ENCODE data around the gene GAA.

Gene GAA

GRCh38 chr17:80101011-80101945, at the start of gene GAA:
Gene GAA, plus strand, starts transcription at chr17:80101581. Its CDS starts 3,006 bp downstream, at chr17:80104587.
- DNase-seq (ENCODE audit: low read depth): peak; percentile 89

- DNase-seq (ENCODE audit: low read depth): no peak
Measured at GRCh38 chr17:80051681-80052080, 49.7 kb upstream of the GAA start.

GRCh38 chr17:80053102-80053501, 48.3 kb upstream of the GAA start:
- DNase-seq (ENCODE audit: low read depth): no peak

GRCh38 chr17:80055597-80055996, 45.8 kb upstream of the GAA start:
- no peak for DNase-seq (ENCODE audit: low read depth)

GRCh38 chr17:80058311-80058955, 42.9 kb upstream of the GAA start:
- no peak for DNase-seq (ENCODE audit: low read depth)

GRCh38 chr17:80060644-80061043, 40.7 kb upstream of the GAA start:
- DNase-seq (ENCODE audit: low read depth): no peak

- no peak for DNase-seq (ENCODE audit: low read depth)
Measured at GRCh38 chr17:80061421-80061820, 40.0 kb upstream of the GAA start.

GRCh38 chr17:80063830-80064585, 37.4 kb upstream of the GAA start:
- no peak for DNase-seq (ENCODE audit: low read depth)

GRCh38 chr17:80064696-80065095, 36.7 kb upstream of the GAA start:
- DNase-seq (ENCODE audit: low read depth): no peak

- no peak for DNase-seq (ENCODE audit: low read depth)
Measured at GRCh38 chr17:80065478-80066170, 35.8 kb upstream of the GAA start.

- no peak for DNase-seq (ENCODE audit: low read depth)
Measured at GRCh38 chr17:80067393-80067986, 33.9 kb upstream of the GAA start.

- no peak for DNase-seq (ENCODE audit: low read depth)
Measured at GRCh38 chr17:80068301-80069222, 32.8 kb upstream of the GAA start.

GRCh38 chr17:80070375-80071115, 30.8 kb upstream of the GAA start:
- no peak for DNase-seq (ENCODE audit: low read depth)

GRCh38 chr17:80071116-80071841, 30.1 kb upstream of the GAA start:
- DNase-seq (ENCODE audit: low read depth): no peak

- DNase-seq (ENCODE audit: low read depth): no peak
Measured at GRCh38 chr17:80072410-80072809, 29.0 kb upstream of the GAA start.

- DNase-seq (ENCODE audit: low read depth): no peak
Measured at GRCh38 chr17:80080081-80080480, 21.3 kb upstream of the GAA start.

GRCh38 chr17:80081596-80081995, 19.8 kb upstream of the GAA start:
- no peak for DNase-seq (ENCODE audit: low read depth)

GRCh38 chr17:80082403-80083135, 18.8 kb upstream of the GAA start:
- DNase-seq (ENCODE audit: low read depth): peak; percentile 39
